Naive thymus-derived CD8-positive, alpha-beta T cell (primary cell): Measurements from ENCODE around the gene AACS. TPM values are rescaled to one million over a fixed set of nuclear protein-coding genes. Genes with fewer than 3 reads are reported as not detected.

ENCODE experiments used
- ATAC-seq, 2 donors: fragments of 150-1000 bp; cut with Tn5 transposase in 1 of 2; sonication (Bioruptor Pico), chemical (Tn5 transposase) in 1 of 2; 1 replicate in 1 of 2; 2 replicates in 1 of 2; pipeline ENCODE4 v1.10.0; 2021; ENCODE audit warnings: mild to moderate bottlenecking in 2 of 2, moderate library complexity in 2 of 2
- POLR2A ChIA-PET: fragments of 350-600 bp; sonication (Branson Sonifier 250); formaldehyde crosslinking; loops from one replicate; lab custom pipeline; 2021; ENCODE audit warnings: antibody characterized with exemption; lab: Charles Lee
- DNase-seq, 10 donors: peaks; one replicate each; pipeline versions ENCODE4 v3.0.0 to v3.0.0-alpha.2; 2020 to 2022
- H3K27ac Mint-ChIP-seq, 10 donors: one replicate each; pipeline ENCODE4 v1.8.0; 2020 to 2022; ENCODE audit warnings: mild to moderate bottlenecking in 10 of 10, mixed read lengths in 10 of 10, moderate library complexity in 4 of 10, inconsistent platforms in 1 of 10
- H3K27me3 Mint-ChIP-seq, 5 donors: one replicate each; pipeline ENCODE4 v1.8.0; 2021 to 2022; ENCODE audit warnings: mixed read lengths in 5 of 5
- H3K36me3 Mint-ChIP-seq, 3 donors: one replicate each; pipeline ENCODE4 v1.8.0; 2020 to 2022; ENCODE audit warnings: mixed read lengths in 3 of 3, mild to moderate bottlenecking in 2 of 3, inconsistent platforms in 1 of 3
- H3K4me1 Mint-ChIP-seq, 4 donors: one replicate each; pipeline ENCODE4 v1.8.0; 2021 to 2022; ENCODE audit warnings: mixed read lengths in 4 of 4
- H3K4me3 Mint-ChIP-seq, 10 donors: one replicate each; pipeline ENCODE4 v1.8.0; 2020 to 2022; ENCODE audit warnings: mild to moderate bottlenecking in 10 of 10, mixed read lengths in 10 of 10, moderate library complexity in 6 of 10, inconsistent platforms in 1 of 10
- H3K9me3 Mint-ChIP-seq, 9 donors: one replicate each; pipeline ENCODE4 v1.8.0; 2020 to 2022; ENCODE audit warnings: mixed read lengths in 9 of 9, mild to moderate bottlenecking in 3 of 9, inconsistent platforms in 1 of 9, moderate library complexity in 1 of 9
- polyA plus RNA-seq, 3 donors: library from polyadenylated mRNA; unstranded; fragments of 300-500 nt; fragmentation: Illumina TruSeq; gene quantifications; one replicate each; pipeline ENCODE4 v1.2.3, GENCODE V29; 2021
- total RNA-seq, 8 experiments: library from RNA in 2 of 8; stranded (reverse) in 2 of 8; gene quantifications; one replicate each; pipeline ENCODE4 v1.2.3 and lab custom pipeline; 2021 to 2026

Gene AACS
- total and polyA plus RNA-seq, 5 experiments from 2014 or later: 7.4 to 20.4 (median 17.2) TPM

GRCh38 chr12:125159702-125160101 is 94.5 kb downstream of the AACS start:
- Mint-ChIP-seq H3K9me3 (peaks cover 0 to 8% (median 2%) of the 10 kb centered on the region in 9 donors), H3K27me3 (peaks cover 0 to 4% (median 0%) of the 10 kb centered on the region in 5 donors), H3K4me1 (no peaks in the 10 kb centered on the region), H3K4me3 (no peak overlapping the region), H3K27ac (no peak overlapping the region), H3K36me3 (no peaks in the 10 kb centered on the region)
- DNase-seq (no peak), ATAC-seq (no peak)
- POLR2A ChIA-PET: no interaction called here

GRCh38 chr12:125160281-125160955 is 95.2 kb downstream of the AACS start:
- POLR2A ChIA-PET: no interaction called here
- H3K27me3 Mint-ChIP-seq: peaks cover 0 to 5% (median 0%) of the 10 kb centered on the region in 5 donors
- no peak overlapping the region for H3K4me3 Mint-ChIP-seq
- ATAC-seq: no peak
- H3K9me3 Mint-ChIP-seq: peaks cover 0 to 8% (median 2%) of the 10 kb centered on the region in 9 donors
- no peaks in the 10 kb centered on the region for H3K4me1 Mint-ChIP-seq
- no peak for DNase-seq
- H3K36me3 Mint-ChIP-seq: no peaks in the 10 kb centered on the region
- H3K27ac Mint-ChIP-seq: no peak overlapping the region

DNA sequence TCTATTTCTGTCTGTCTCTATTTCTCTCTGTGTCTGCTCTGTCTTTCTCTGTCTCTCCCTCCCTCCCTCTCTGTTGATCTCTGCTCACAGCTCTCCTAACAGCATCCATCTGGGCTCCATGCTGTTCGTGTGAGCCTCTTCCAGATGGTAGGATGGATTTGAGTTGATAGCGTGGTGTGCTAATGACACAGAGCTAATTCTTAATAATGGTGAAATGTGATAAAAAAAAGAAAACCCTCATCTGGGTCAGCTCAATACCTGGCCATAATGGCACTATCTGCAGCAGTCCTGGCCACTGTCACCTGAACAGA is 96.4 kb downstream of the AACS start:
- Mint-ChIP-seq H3K9me3 (peaks cover 0 to 8% (median 2%) of the 10 kb centered on the region in 9 donors), H3K4me1 (no peaks in the 10 kb centered on the region), H3K36me3 (no peaks in the 10 kb centered on the region), H3K4me3 (no peak overlapping the region), H3K27ac (peak overlapping the region in 1 of 10 donors; percentile 63), H3K27me3 (peaks cover 0 to 6% (median 0%) of the 10 kb centered on the region in 5 donors)
- no peak for DNase-seq
- POLR2A ChIA-PET: no interaction called here
- no peak for ATAC-seq

DNA sequence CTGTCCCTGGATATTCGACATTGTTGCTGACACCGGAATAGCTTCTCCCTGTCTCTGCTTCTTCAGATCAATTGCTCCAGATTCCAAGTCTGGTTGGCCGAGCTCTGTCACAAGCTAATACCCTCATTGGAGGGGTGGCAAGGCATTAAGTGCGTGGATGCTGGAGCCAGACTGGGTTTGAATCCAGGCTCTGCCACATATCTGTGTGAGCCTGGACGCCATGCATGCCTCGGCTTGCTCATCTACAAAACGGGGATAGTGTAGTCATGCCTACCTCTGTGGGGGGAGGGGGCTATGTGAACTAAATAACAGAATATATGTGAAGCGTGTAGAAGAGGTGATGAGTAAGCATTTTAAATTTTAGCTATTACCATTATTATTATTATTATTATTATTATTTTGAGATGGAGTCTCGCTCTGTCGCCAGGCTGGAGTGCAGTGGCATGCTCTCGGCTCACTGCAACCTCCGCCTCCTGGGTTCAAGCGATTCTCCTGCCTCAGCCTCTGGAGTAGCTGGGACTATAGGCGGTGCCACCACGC is 97.3 kb downstream of the AACS start:
- POLR2A ChIA-PET: no interaction called here
- Mint-ChIP-seq H3K27ac (peak overlapping the region in 1 of 10 donors; percentile 14), H3K4me1 (no peaks in the 10 kb centered on the region), H3K9me3 (peaks cover 0 to 9% (median 2%) of the 10 kb centered on the region in 9 donors), H3K27me3 (peaks cover 0 to 8% (median 5%) of the 10 kb centered on the region in 5 donors), H3K36me3 (no peaks in the 10 kb centered on the region), H3K4me3 (no peak overlapping the region)
- ATAC-seq (no peak), DNase-seq (no peak)

DNA sequence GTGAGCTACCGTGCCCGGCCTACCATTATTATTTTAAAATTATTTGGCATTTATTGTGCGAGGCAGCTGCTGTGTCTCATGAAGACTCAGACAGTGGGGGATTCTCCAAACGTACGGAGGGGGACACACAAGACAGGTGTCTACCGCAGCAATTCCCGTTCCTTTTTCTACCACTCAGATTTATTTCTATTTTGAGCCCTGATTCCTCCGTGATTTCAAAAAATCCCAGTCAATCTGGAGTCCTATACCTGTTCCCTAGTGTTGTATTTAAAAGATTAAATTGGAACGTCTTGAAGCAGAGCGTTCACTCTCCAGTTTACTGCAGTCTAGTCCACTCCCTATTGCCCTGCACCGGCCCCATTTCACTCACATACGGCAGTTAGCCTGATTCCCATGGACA is 97.9 kb downstream of the AACS start:
- H3K36me3 Mint-ChIP-seq: no peaks in the 10 kb centered on the region
- H3K9me3 Mint-ChIP-seq: peaks cover 0 to 7% (median 0%) of the 10 kb centered on the region in 9 donors
- no peaks in the 10 kb centered on the region for H3K4me1 Mint-ChIP-seq
- ATAC-seq (no peak), DNase-seq (no peak)
- no peak overlapping the region for H3K27ac Mint-ChIP-seq
- peaks cover 4 to 14% (median 10%) of the 10 kb centered on the region in 5 donors for H3K27me3 Mint-ChIP-seq
- POLR2A ChIA-PET: no interaction called here
- H3K4me3 Mint-ChIP-seq: no peak overlapping the region

DNA sequence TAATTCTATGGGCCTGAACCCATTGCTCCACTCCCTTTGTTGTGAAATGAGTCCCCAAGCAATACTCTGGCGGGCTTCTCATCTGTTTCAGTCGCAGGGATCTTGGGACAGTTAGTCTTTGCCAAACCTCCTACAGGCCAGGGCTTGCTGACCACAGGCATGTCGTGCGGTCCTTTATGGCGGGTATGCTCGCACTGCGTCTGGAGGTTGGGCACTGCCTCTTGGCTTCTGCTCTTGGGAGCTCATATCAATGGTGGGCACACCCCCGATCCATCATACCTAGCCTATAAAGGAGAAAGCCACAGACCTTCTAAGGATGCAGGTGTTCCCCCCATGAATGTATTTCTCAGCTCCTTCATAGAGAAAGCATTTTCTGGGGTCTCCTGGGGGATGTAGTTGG is 99.3 kb downstream of the AACS start:
- ATAC-seq: no peak
- H3K4me3 Mint-ChIP-seq: no peak overlapping the region
- H3K36me3 Mint-ChIP-seq: no peaks in the 10 kb centered on the region
- no peak overlapping the region for H3K27ac Mint-ChIP-seq
- peaks cover 0 to 4% (median 0%) of the 10 kb centered on the region in 9 donors for H3K9me3 Mint-ChIP-seq
- H3K4me1 Mint-ChIP-seq: no peaks in the 10 kb centered on the region
- DNase-seq: no peak
- H3K27me3 Mint-ChIP-seq: peaks cover 4 to 16% (median 10%) of the 10 kb centered on the region in 5 donors
- POLR2A ChIA-PET: no interaction called here

DNA sequence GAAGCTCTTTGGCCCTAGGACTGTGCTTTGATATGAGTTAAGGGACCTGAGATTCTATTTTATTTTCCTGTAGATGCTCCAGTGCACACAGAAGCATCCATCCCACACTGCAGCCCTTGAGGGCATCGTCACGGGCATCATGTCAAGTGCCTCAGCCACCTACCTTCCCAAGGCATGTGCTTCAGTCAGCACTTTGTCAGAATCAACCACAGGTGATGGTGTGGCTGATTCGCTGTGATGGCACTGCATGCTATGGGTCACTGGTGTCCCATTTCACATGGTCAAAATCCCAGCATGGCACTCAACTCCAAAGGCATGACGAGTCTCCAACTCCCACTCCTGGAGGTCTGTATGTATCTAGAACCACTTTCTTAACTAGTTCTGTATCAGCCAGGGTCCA is 100.8 kb downstream of the AACS start:
- no peak for DNase-seq
- Mint-ChIP-seq H3K27ac (no peak overlapping the region), H3K36me3 (no peaks in the 10 kb centered on the region), H3K27me3 (peaks cover 4 to 25% (median 11%) of the 10 kb centered on the region in 5 donors), H3K9me3 (peaks cover 0 to 4% (median 0%) of the 10 kb centered on the region in 9 donors), H3K4me1 (no peaks in the 10 kb centered on the region), H3K4me3 (no peak overlapping the region)
- no peak for ATAC-seq
- POLR2A ChIA-PET: no interaction called here

GRCh38 chr12:125167658-125168057 is 102.4 kb downstream of the AACS start:
- Mint-ChIP-seq H3K27me3 (peaks cover 5 to 25% (median 8%) of the 10 kb centered on the region in 5 donors), H3K36me3 (no peaks in the 10 kb centered on the region), H3K4me1 (no peaks in the 10 kb centered on the region), H3K4me3 (no peak overlapping the region), H3K27ac (no peak overlapping the region), H3K9me3 (peaks cover 0 to 4% (median 0%) of the 10 kb centered on the region in 9 donors)
- POLR2A ChIA-PET: no interaction called here
- no peak for ATAC-seq
- no peak for DNase-seq

DNA sequence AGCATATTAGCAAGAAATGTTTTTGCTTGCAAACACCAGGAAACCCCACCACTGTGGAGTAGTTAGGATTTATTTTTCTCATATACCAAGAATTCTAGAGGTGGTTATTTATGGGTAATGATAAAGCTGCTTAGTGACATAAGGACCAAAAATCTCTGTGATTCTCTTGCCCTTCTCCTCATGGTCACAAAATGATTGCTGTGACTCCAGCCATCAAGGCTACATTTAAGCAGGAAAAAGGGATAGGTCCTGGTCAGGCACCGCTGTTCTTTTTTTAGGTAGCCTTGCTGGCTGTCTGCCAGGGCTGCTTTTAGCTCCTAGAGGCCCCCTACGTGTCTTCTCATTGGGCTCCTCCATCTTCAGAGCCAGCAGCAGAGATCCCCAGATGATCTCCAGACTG is 104.2 kb downstream of the AACS start:
- ATAC-seq (no peak), DNase-seq (no peak)
- H3K9me3 Mint-ChIP-seq: peaks cover 0 to 4% (median 0%) of the 10 kb centered on the region in 9 donors
- H3K4me3 Mint-ChIP-seq: no peak overlapping the region
- peaks cover 5 to 25% (median 12%) of the 10 kb centered on the region in 5 donors for H3K27me3 Mint-ChIP-seq
- no peaks in the 10 kb centered on the region for H3K4me1 Mint-ChIP-seq
- H3K27ac Mint-ChIP-seq: no peak overlapping the region
- H3K36me3 Mint-ChIP-seq: no peaks in the 10 kb centered on the region
- POLR2A ChIA-PET: no interaction called here

GRCh38 chr12:125169870-125170269 is 104.6 kb downstream of the AACS start:
- H3K4me1 Mint-ChIP-seq: no peaks in the 10 kb centered on the region
- ATAC-seq (no peak), DNase-seq (no peak)
- no peak overlapping the region for H3K4me3 Mint-ChIP-seq
- H3K36me3 Mint-ChIP-seq: peaks cover 0 to under 1% (median 0%) of the 10 kb centered on the region in 3 donors
- POLR2A ChIA-PET: no interaction called here
- H3K27me3 Mint-ChIP-seq: peaks cover 5 to 28% (median 11%) of the 10 kb centered on the region in 5 donors
- H3K27ac Mint-ChIP-seq: no peak overlapping the region
- H3K9me3 Mint-ChIP-seq: peaks cover 0 to 5% (median 0%) of the 10 kb centered on the region in 9 donors

DNA sequence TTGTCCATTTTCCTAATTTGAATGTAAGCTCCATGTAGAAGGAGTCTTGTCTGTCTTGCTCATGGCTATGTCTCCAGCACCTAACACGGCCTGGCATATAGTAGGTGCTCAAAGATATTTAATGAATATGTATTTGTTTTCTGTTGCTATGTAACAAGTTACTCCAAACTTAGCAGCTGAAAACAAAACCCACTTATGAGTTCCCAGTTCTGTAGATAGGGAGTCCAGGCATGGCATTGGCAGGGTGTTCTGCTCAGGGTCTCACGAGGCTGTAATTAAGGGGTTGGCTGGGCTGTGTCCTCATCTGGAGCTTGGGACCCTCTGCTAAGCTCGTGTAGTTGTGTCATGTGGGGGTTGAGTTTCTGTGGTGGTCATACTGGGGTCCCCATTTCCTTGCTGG is 106.0 kb downstream of the AACS start:
- Mint-ChIP-seq H3K9me3 (peaks cover 0 to 14% (median 0%) of the 10 kb centered on the region in 9 donors), H3K4me3 (no peak overlapping the region), H3K4me1 (no peaks in the 10 kb centered on the region), H3K27ac (no peak overlapping the region), H3K36me3 (peaks cover 0 to 9% (median 0%) of the 10 kb centered on the region in 3 donors), H3K27me3 (peaks cover 7 to 42% (median 15%) of the 10 kb centered on the region in 5 donors)
- POLR2A ChIA-PET: no interaction called here
- no peak for DNase-seq
- ATAC-seq: no peak

- Mint-ChIP-seq H3K36me3 (peaks cover 0 to 9% (median 0%) of the 10 kb centered on the region in 3 donors), H3K4me1 (no peaks in the 10 kb centered on the region), H3K9me3 (peaks cover 0 to 14% (median 0%) of the 10 kb centered on the region in 9 donors), H3K4me3 (no peak overlapping the region), H3K27ac (no peak overlapping the region), H3K27me3 (peaks cover 7 to 47% (median 22%) of the 10 kb centered on the region in 5 donors)
- POLR2A ChIA-PET: no interaction called here
- no peak for DNase-seq
- ATAC-seq: no peak
Observed at GRCh38 chr12:125172231-125172850, 107.1 kb downstream of the AACS start.

- Mint-ChIP-seq H3K36me3 (peaks cover 0 to 9% (median 0%) of the 10 kb centered on the region in 3 donors), H3K4me1 (no peaks in the 10 kb centered on the region), H3K27ac (no peak overlapping the region), H3K27me3 (peaks cover 14 to 46% (median 24%) of the 10 kb centered on the region in 5 donors), H3K4me3 (no peak overlapping the region), H3K9me3 (peaks cover 0 to 11% (median 0%) of the 10 kb centered on the region in 9 donors)
- POLR2A ChIA-PET: no interaction called here
- DNase-seq: no peak
- no peak for ATAC-seq
Observed at GRCh38 chr12:125175576-125175975, 110.3 kb downstream of the AACS start.
